Measurements from ENCODE around the gene INSL3. TPM values are rescaled to one million over a fixed set of nuclear protein-coding genes. Genes with fewer than 3 reads are reported as not detected.

The INSL3 gene
- polyA plus RNA-seq, 1 donor: 0.18 TPM

GRCh38 chr19:17846146-17846545 lies 24.8 kb upstream of the INSL3 start:
- DNase-seq: no peak

DNA sequence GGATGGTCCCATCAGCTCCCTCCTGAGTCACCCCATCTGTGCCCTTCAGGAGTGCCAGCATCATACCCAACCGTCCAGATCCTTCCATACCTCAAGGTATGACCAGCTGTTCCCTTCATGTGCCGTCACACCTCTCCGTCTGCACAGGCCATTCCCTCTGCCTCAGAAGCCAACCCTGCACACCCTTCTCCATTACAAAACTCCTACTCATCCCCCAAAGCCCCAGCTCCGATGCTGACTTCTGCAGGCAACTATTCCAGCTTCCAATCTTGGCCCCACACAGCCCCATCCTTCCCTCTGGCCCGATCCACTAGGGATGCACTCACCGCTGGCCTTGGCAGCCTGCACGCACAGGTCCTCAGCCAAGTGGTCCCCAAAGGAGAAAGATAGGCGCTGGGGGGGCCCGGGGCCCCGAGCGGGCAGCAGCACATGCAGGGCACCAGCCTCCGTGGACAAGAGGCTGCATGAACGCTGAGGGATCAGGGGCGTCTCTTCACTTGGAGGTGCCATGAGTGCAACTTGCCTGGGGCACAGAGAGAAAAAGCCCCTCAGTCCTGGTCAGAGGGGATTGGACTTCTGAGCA lies 22.7 kb upstream of the INSL3 start:
- no peak for DNase-seq

DNA sequence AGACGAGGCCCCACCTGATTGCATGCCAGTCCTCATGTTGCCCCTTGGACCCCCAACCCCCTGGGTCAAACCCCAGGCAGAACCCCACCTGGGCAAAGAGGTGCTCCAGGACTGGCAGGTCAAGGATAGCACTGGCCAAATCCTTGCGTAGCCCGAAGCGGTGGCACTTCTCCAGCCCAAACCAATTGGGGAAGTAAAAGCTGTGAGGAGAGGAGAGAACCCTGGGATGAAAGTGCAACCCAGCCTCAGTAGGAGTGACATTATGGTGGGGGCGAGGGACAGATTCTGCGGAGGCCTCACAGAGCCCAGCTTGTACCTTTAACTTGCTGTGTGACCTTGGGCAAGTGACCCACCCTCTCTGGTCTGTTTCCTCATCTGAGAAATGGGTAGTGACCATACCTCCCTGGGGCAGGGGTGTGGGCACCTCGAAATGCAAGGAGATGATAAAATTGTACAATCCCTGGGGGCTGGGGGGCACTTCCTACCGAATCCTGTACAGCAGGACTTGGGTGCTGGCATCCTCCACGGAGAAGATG lies 22.0 kb upstream of the INSL3 start:
- DNase-seq: no peak

DNA sequence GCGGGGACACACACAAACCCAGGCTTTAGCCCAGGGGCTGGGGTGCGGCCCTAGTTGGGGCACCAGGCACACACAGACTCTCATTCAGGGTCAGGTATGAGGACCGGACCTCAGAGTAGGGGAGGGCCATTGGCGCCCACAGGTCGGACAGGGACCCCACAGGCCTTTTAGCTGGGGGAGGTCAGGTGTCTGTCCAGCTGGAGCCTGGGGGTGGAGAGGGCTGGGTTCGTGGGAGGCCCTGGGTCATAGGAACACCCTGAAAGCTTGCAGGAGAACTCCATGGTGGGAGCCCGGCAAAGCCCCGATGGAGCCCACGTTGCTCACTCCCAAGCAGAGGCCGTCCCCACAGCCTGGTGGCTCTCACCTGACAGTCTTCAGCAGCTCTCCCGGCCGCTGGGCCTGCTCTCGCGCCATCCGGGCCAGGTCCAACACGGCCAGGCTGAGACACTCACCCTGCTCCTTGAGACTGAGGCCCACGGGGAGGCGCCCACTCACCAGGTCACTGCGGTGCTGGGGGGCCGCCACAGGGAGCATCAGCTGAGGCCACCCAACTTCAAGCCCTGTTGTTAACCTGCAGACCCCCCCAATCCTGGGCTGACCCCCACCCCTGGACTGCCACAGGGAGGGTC lies 21.5 kb upstream of the INSL3 start:
- no peak for DNase-seq

DNA sequence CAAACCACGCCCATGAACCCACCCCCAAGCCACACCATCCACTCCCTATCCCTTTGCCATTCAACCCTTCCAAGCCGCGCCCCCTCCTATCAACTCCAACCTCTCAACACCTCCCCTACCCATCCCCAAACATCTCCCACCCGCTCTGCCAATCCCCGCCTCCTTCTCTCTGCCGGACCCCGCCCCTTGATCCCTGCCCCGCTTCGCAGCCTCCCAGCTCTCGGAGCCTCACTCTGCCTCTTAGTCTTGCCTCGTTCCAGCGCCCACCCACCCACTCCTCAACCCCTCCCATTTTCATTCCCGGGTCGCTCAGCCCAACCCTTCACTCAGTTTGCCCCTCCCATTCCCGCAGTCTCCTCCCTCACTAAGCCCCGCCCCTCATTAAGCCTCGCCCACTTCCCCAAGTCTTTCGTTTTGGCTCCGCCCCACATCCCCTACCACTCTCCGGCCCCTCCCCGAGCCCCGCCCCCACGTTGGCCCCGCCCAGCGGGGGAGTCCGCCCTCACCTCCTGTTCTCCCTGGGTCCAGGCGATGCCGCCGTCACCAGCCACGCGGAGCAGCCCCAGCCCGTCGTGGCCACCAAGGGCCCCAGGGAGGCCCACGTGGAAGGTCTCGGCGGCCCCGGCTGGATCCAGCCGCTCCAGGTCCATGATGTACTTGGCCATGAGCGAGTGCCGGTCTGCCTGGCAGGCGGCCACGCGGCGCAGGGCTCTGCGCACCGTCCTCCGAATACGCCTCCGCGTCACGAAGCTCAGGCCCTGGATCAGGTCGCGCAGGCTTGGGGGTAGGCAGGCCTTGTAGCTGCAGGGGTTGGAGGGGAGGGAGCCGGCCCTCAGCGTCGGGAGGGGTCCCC lies 20.7 kb upstream of the INSL3 start:
- peak; percentile 85 for DNase-seq

GRCh38 chr19:17841371-17841809 lies 20.1 kb upstream of the INSL3 start:
- no peak for DNase-seq

DNA sequence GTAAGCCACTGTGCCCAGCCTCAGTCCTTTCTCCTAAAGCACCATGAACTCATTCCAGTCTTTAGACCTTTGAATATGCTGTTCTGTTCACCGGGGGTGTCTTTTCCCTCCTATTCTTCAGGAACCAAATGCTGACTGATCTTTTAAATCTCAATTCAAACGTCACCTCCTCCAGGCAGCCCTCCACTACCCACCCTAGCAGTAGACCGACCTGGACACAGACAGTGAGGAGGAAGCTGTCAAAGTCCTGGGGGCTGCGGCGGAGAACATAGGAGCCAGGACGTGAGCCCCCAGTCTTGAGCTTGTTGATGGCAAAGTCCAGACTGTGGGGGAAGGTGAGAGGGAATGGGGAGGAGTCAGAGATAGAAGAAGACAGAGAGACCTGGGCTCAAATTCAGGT lies 18.7 kb upstream of the INSL3 start:
- no peak for DNase-seq

GRCh38 chr19:17837972-17838371 lies 16.7 kb upstream of the INSL3 start:
- no peak for DNase-seq

DNA sequence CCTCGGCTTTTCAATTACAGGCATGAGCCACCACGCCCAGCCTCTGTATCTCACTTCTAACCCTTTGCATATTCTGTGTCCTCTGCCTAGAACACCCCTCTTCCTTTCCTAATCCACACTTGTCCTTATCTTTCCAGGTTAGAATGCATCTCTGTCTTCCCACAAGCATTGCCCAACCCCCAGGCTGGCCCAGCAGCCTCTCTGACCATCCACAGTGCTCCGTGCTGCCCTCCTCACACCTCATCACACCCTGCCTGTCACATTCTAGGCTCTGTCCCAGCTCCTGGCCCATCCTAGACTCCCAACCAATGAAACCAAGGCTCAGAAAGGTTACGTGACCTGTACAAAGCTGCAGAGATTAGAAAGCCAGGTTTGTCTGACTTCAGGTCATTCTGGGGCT lies 15.2 kb upstream of the INSL3 start:
- DNase-seq: no peak

GRCh38 chr19:17835182-17836006 lies 14.1 kb upstream of the INSL3 start:
- no peak for DNase-seq

GRCh38 chr19:17834350-17835181 lies 13.2 kb upstream of the INSL3 start:
- no peak for DNase-seq

- DNase-seq: no peak
These were observed 11.3 kb upstream of the INSL3 start for GRCh38 chr19:17832443-17833208.

GRCh38 chr19:17831419-17831888 lies 10.1 kb upstream of the INSL3 start:
- no peak for DNase-seq

DNA sequence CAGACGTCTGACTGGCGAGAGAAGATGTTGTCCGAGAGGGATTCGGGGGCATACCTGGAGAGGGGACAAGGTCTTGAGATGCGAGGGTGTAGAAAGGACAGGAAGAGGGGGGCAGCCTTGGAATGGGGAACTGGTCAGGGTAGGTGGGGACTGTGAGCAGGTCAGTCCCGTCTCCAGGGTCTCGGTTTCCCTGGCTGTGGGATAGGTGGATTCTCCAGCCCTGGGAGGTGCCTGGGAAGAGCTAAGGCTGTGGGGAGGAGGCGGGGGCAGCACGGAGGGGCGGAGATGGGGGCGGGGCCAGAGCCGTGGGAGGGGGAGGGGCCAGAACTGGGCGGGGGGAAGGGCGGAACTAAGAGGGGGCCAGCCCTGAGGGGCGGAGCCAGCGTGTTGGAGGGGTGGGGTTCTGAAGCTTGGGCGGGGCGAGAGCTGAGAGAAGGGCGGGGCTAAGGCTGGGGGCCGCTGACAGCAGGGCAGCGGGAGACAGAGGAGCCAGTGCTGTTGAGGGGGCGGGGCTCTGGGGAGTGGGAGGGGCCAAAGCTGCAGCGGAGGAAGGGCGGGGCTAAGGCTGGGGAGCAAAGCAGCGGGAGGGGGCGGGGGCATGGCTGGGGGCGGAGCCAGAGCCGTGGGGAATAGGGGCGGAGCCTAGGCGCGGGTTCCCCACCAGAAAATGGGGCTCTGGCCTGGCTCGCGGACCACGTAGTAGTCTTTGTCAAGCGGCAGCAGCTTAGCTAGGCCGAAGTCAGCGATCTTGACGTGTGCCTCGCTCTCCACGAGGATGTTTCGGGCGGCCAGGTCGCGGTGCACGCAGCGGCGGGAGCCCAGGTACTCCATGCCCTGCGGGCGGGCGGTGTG lies 9.5 kb upstream of the INSL3 start:
- DNase-seq: peak; percentile 57

- peak; percentile 30 for DNase-seq
These were observed 8.7 kb upstream of the INSL3 start for GRCh38 chr19:17829855-17830566.

- DNase-seq: no peak
These were observed 5.3 kb upstream of the INSL3 start for GRCh38 chr19:17826508-17827056.

GRCh38 chr19:17824339-17824738 lies 3.0 kb upstream of the INSL3 start:
- DNase-seq: no peak

- no peak for DNase-seq
These were observed 3.5 kb downstream of the INSL3 start for GRCh38 chr19:17817668-17818363.

All from left kidney (tissue), 2 donors.